H1 (cell line): ENCODE measurements around the gene ACACA. TPM values are rescaled to one million over a fixed set of nuclear protein-coding genes. Genes with fewer than 3 reads are reported as not detected.

Source experiments
- CHD7 ChIP-seq: fragments of 300-600 bp; sonication (generic); IDR thresholded peaks from 2 replicates; pipeline ENCODE4 v1.7.1; 2012; ENCODE audit warnings: low read length, moderate library complexity, mild to moderate bottlenecking, inconsistent platforms; ENCODE audit not compliant: insufficient replicate concordance
- E2F6 ChIP-seq: IDR thresholded peaks from 2 replicates; pipeline ENCODE4 v1.6.1; 2012; ENCODE audit warnings: inconsistent platforms
- PHF8 ChIP-seq: fragments of 200-600 bp; sonication (generic); conservative IDR thresholded peaks from 2 replicates; pipeline ENCODE4 v1.7.1; 2012; ENCODE audit warnings: low read depth, mild to moderate bottlenecking, inconsistent platforms, low read length, moderate library complexity
- TEAD4 ChIP-seq: IDR thresholded peaks from 2 replicates; pipeline ENCODE4 v1.6.1; 2012; ENCODE audit warnings: low read depth, low read length, inconsistent platforms, mixed read lengths
- polyA plus RNA-seq, 7 experiments: library from polyadenylated mRNA; depleted of rRNA in 3 of 7; stranded (reverse) in 5 of 7; unstranded in 2 of 7; fragments of >200 nt in 5 of 7; fragments of 200-250 nt in 2 of 7; gene quantifications; 1 replicate in 5 of 7; 2 replicates in 1 of 7; 4 replicates in 1 of 7; pipeline versions ENCODE4 v1.2.1 to v1.2.3, GENCODE V29; 2011 to 2013; ENCODE audit warnings: missing spikeins in 2 of 7, mixed read lengths in 2 of 7
- total RNA-seq: library from RNA; stranded (reverse); fragmentation: NEBNext Ultra II Directional; extraction: Animal tissue kit (Norgen Biotek cat#: 25700); gene quantifications from 2 replicates; pipeline ENCODE4 v1.2.1, GENCODE V29; 2021

The ACACA gene
- total and polyA plus RNA-seq, 2 of the 8 experiments (the other 6 are each of a cell fraction or from before 2014, with no cell fraction given) = 74.0 to 160 TPM

GRCh38 chr17:37144075-37144701, 262.4 kb downstream of the ACACA start (continued):
- TF ChIP-seq CHD7 = no peak
- TF ChIP-seq E2F6 = no peak
- no peak for TF ChIP-seq PHF8
- no peak for TF ChIP-seq TEAD4
- TF ChIP-seq, all 59 proteins: peak for 0
